DOHH2 (cell line): ENCODE measurements around the gene SLC27A2.

Source experiments
- H3F3A ChIP-seq: fragments of 200-600 bp; sonication (generic), shearing (Covaris generic); 2 replicates; pipeline ENCODE4 v1.6.0; 2016; ENCODE audit warnings: antibody characterized with exemption, mild to moderate bottlenecking; ENCODE audit not compliant: control insufficient read depth, insufficient read depth
- H3K27ac ChIP-seq: fragments of 200-600 bp; sonication (generic); 2 replicates; pipeline ENCODE4 v1.5.1; 2014; ENCODE audit warnings: low read depth, mild to moderate bottlenecking, low read length, moderate library complexity
- H3K27me3 ChIP-seq: fragments of 200-600 bp; sonication (generic); 2 replicates; pipeline ENCODE4 v1.6.1; 2014; ENCODE audit warnings: mild to moderate bottlenecking, low read length, mixed read lengths; ENCODE audit not compliant: control insufficient read depth
- H3K36me3 ChIP-seq: fragments of 200-600 bp; sonication (generic); 2 replicates; pipeline ENCODE4 v1.6.1; 2014; ENCODE audit warnings: mild to moderate bottlenecking, low read length, moderate library complexity, mixed read lengths; ENCODE audit not compliant: control insufficient read depth
- H3K4me1 ChIP-seq: fragments of 200-600 bp; sonication (generic); 2 replicates; pipeline ENCODE4 v1.6.1; 2014; ENCODE audit warnings: mild to moderate bottlenecking, low read length, mixed read lengths; ENCODE audit not compliant: control insufficient read depth
- H3K4me2 ChIP-seq: fragments of 200-600 bp; sonication (generic); 2 replicates; pipeline ENCODE4 v1.6.0; 2014; ENCODE audit warnings: mild to moderate bottlenecking, low read length, moderate library complexity
- H3K4me3 ChIP-seq: fragments of 200-600 bp; sonication (generic); 2 replicates; pipeline ENCODE4 v1.5.1; 2014; ENCODE audit warnings: mild to moderate bottlenecking, low read length, mixed read lengths
- H3K79me2 ChIP-seq: fragments of 200-600 bp; sonication (generic); 2 replicates; pipeline ENCODE4 v1.6.1; 2014; ENCODE audit warnings: mild to moderate bottlenecking, low read length, mixed read lengths; ENCODE audit not compliant: control insufficient read depth
- H3K9me2 ChIP-seq: fragments of 200-600 bp; sonication (generic); replicated peaks from 2 replicates; pipeline ENCODE4 v1.6.1; 2014; ENCODE audit warnings: mild to moderate bottlenecking, low read length, mixed read lengths; ENCODE audit not compliant: control insufficient read depth
- H3K9me3 ChIP-seq: fragments of 200-600 bp; sonication (generic); 2 replicates; pipeline ENCODE4 v1.6.1; 2014; ENCODE audit warnings: antibody characterized with exemption, low read length, mixed read lengths; ENCODE audit not compliant: control insufficient read depth, insufficient read depth
- H4K20me1 ChIP-seq: fragments of 200-600 bp; sonication (generic); 2 replicates; pipeline ENCODE4 v1.6.0; 2014; ENCODE audit warnings: low read depth, mild to moderate bottlenecking, antibody characterized with exemption, low read length, moderate library complexity; ENCODE audit not compliant: control insufficient read depth, insufficient read depth
- CTCF ChIP-seq: fragments of 200-600 bp; sonication (generic); IDR thresholded peaks from one replicate; pipeline ENCODE4 v1.5.1; 2014; ENCODE audit warnings: antibody characterized with exemption, mild to moderate bottlenecking, low read depth, low read length; ENCODE audit not compliant: poor library complexity, severe bottlenecking
- EZH2phosphoT487 ChIP-seq: fragments of 200-600 bp; sonication (generic); IDR thresholded peaks from 2 replicates; pipeline ENCODE4 v1.6.1; 2017; ENCODE audit warnings: borderline replicate concordance, mild to moderate bottlenecking, antibody characterized with exemption, low read length, moderate library complexity, mixed read lengths

SLC27A2 gene

GRCh38 chr15:50148362-50148963 lies 33.5 kb upstream of the SLC27A2 start:
- H3K4me1 ChIP-seq: no peaks in the 10 kb centered on the region
- no peak for TF ChIP-seq EZH2phosphoT487
- no peak for TF ChIP-seq CTCF

GRCh38 chr15:50149090-50149489 lies 32.9 kb upstream of the SLC27A2 start:
- Histone ChIP-seq H3K79me2 (no peaks in the 10 kb centered on the region), H3K9me2 (no peaks in the 10 kb centered on the region), H3K4me1 (no peaks in the 10 kb centered on the region), H3F3A (no peaks in the 10 kb centered on the region), H3K36me3 (no peaks in the 10 kb centered on the region), H3K27me3 (no peaks in the 10 kb centered on the region), H4K20me1 (no peaks in the 10 kb centered on the region), H3K4me3 (no peak overlapping the region), H3K27ac (no peak overlapping the region), H3K9me3 (no peaks in the 10 kb centered on the region), H3K4me2 (no peak overlapping the region)
- TF ChIP-seq EZH2phosphoT487 (no peak), CTCF (no peak)

More at GRCh38 chr15:50148362-50148963, 33.5 kb upstream of the SLC27A2 start:
- Histone ChIP-seq H3K36me3 (no peaks in the 10 kb centered on the region), H3K79me2 (no peaks in the 10 kb centered on the region), H3K4me2 (no peak overlapping the region), H3K9me2 (no peaks in the 10 kb centered on the region), H3F3A (no peaks in the 10 kb centered on the region), H3K9me3 (no peaks in the 10 kb centered on the region), H3K4me3 (no peak overlapping the region), H3K27me3 (no peaks in the 10 kb centered on the region), H3K27ac (no peak overlapping the region), H4K20me1 (no peaks in the 10 kb centered on the region)

- Histone ChIP-seq H3K4me2 (no peak overlapping the region), H3K4me1 (no peaks in the 10 kb centered on the region), H3K9me2 (no peaks in the 10 kb centered on the region), H3F3A (no peaks in the 10 kb centered on the region), H3K4me3 (no peak overlapping the region), H3K79me2 (no peaks in the 10 kb centered on the region), H3K36me3 (no peaks in the 10 kb centered on the region), H4K20me1 (no peaks in the 10 kb centered on the region), H3K27ac (no peak overlapping the region), H3K27me3 (no peaks in the 10 kb centered on the region), H3K9me3 (no peaks in the 10 kb centered on the region)
- no peak for TF ChIP-seq EZH2phosphoT487
- TF ChIP-seq CTCF: no peak
Measured at GRCh38 chr15:50150349-50150748, 31.6 kb upstream of the SLC27A2 start.

GRCh38 chr15:50150851-50151250 lies 31.1 kb upstream of the SLC27A2 start:
- Histone ChIP-seq H3K4me2 (no peak overlapping the region), H3K4me1 (no peaks in the 10 kb centered on the region)

More at GRCh38 chr15:50150851-50151250, 31.1 kb upstream of the SLC27A2 start:
- Histone ChIP-seq H3F3A (no peaks in the 10 kb centered on the region), H3K9me3 (no peaks in the 10 kb centered on the region), H3K27me3 (no peaks in the 10 kb centered on the region), H4K20me1 (no peaks in the 10 kb centered on the region), H3K36me3 (no peaks in the 10 kb centered on the region), H3K27ac (no peak overlapping the region), H3K9me2 (no peaks in the 10 kb centered on the region), H3K4me3 (no peak overlapping the region), H3K79me2 (no peaks in the 10 kb centered on the region)
- TF ChIP-seq CTCF (no peak), EZH2phosphoT487 (no peak)
